ENCODE results near the gene CENPT.
"Not testable (repeated sequence)": the region's sequence is repeated elsewhere in the genome, so short reads cannot be mapped to it uniquely, and the experiment has no call there.

The CENPT gene

DNA sequence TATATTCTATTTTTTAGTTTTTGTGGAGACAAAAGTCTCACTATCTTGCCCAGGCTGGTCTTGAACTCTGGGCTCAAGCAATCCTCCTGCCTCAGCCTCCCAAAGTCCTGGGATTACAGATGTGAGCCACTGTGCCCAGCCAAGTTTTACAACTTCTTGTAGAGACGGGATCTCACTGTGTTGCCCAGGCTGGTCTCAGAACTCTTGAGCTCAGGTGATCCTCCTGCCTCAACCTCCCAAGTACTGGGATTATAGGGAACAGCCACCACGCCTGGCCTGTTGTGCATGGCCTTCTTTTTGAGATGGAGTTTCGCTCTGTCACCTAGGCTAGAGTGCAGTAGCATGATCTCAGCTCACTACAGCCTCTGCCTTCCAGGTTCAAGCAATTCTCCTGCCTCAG is 6.2 kb upstream of the CENPT start:
- in situ Hi-C loops (cut with MboI; ENCODE audit: low sequenced_read_pairs): no loop called here

DNA sequence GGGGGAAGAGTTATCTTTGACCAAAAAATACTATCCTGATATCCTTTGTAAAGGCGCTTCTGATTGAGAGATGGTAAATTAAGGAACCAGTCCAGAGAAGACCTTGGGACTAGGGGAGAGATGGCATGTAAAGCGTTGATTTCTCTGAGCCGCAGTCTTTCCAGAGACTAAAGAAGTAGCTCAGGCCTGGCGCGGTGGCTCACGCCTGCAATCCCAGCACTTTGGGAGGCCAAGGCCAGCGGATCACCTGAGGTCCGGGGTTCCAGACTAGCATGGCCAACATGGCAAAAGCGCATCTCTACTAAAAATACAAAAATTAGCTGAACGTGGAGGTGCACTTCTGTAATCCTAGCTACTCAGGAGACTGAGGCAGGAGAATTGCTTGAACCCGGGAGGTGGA is 625 bp upstream of the CENPT start:
- in situ Hi-C loops (cut with MboI; ENCODE audit: low sequenced_read_pairs): no loop called here

GRCh38 chr16:67846320-67847063 is 1.0 kb downstream of the CENPT start, which contains the start of gene NUTF2:
NUTF2 (plus strand) TSS chr16:67846933; CDS start chr16:67865131, 18,198 bp downstream.
- in situ Hi-C loops (cut with MboI; ENCODE audit: low sequenced_read_pairs): no loop called here

DNA sequence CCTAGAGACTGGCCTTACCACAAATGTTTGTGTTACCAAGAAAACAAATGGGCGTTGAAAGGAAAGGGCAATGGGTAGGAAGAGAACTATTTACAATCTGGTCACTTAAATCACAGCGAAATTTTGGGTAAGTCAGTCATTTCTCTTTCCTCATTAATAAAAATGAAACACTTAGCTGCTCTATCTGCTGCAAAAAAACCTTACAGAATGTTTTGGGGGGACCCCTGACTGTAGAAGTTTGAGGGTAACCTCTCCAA is 1.5 kb downstream of the CENPT start:
- in situ Hi-C loops (cut with MboI; ENCODE audit: low sequenced_read_pairs): no loop called here

- in situ Hi-C loops (cut with MboI; ENCODE audit: low sequenced_read_pairs): no loop called here
These were observed 2.0 kb downstream of the CENPT start for GRCh38 chr16:67845291-67846062.

DNA sequence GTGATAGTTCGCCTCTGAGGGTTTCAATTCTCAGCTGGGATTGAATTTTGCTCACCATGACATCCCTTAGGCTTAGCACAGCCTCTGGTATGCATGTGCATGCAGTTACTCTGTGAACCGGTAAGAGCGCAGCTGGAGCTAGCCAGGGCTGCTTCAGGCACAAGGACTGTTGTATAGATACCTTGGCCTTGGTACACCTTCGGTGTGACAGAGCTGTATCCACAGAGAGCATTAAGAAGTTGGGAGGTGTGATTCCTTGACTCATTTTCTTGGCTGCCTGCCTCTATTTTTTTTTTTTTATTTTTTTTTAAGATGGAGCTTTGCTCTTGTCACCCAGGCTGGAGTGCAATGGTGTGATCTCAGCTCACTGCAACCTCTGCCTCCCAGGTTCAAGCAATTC is 3.0 kb downstream of the CENPT start:
- in situ Hi-C loops (cut with MboI; ENCODE audit: low sequenced_read_pairs): no loop called here

DNA sequence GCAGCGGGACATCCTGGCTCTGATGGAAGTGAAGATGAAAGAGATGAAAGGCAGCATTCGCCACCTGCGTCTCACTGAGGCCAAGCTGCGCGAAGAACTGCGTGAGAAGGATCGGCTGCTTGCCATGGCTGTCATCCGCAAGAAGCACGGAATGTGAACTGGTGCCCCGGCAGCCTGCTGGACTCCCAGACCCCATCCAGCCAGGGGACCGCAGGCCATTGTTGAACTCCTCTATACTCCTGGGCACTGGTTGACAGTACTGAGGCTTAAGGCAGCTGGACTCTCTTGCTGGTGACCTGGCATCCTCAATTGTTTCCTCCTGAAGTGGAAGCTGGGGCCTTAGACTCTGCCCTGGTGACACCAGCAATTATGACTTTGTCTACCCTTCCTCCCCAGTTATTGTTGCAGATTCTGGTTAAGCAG is 4.1 kb downstream of the CENPT start:
- in situ Hi-C loops (cut with MboI; ENCODE audit: low sequenced_read_pairs): no loop called here

DNA sequence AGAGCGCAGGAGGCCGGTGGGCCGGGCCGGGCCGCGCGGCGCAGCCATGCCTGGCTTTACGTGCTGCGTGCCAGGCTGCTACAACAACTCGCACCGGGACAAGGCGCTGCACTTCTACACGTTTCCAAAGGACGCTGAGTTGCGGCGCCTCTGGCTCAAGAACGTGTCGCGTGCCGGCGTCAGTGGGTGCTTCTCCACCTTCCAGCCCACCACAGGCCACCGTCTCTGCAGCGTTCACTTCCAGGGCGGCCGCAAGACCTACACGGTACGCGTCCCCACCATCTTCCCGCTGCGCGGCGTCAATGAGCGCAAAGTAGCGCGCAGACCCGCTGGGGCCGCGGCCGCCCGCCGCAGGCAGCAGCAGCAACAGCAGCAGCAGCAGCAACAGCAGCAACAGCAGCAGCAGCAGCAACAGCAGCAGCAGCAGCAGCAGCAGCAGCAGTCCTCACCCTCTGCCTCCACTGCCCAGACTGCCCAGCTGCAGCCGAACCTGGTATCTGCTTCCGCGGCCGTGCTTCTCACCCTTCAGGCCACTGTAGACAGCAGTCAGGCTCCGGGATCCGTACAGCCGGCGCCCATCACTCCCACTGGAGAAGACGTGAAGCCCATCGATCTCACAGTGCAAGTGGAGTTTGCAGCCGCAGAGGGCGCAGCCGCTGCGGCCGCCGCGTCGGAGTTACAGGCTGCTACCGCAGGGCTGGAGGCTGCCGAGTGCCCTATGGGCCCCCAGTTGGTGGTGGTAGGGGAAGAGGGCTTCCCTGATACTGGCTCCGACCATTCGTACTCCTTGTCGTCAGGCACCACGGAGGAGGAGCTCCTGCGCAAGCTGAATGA is 4.8 kb downstream of the CENPT start:
- in situ Hi-C loops (cut with MboI; ENCODE audit: low sequenced_read_pairs): no loop called here

GRCh38 chr16:67841816-67842508 is 5.5 kb downstream of the CENPT start, which contains the start of gene THAP11:
THAP11 (plus strand) TSS chr16:67842320; CDS start chr16:67842555, 235 bp downstream.
- in situ Hi-C loops (cut with MboI; ENCODE audit: low sequenced_read_pairs): no loop called here

- in situ Hi-C loops (cut with MboI; ENCODE audit: low sequenced_read_pairs): no loop called here
These were observed 6.2 kb downstream of the CENPT start for GRCh38 chr16:67841198-67841815.

- in situ Hi-C loops (cut with MboI; ENCODE audit: low sequenced_read_pairs): no loop called here
These were observed 9.7 kb downstream of the CENPT start for GRCh38 chr16:67837811-67838210.

DNA sequence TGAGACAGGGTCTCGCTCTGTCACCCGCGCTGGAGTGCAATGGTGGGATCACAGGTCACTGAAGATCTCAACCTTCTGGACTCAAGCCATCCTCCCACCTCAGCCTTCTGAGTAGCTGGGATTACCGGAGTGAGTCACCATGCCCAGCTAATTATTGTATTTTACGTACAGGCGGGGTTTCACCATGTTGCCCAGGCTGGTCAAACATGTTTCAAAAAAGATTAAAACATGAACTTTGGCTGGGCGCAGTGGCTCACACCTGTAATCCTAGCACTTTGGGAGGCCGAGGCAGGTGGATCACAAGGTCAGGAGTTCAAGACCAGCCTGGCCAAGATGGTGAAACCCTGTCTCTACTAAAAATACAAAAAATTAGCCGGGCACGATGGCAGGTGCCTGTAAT is 10.3 kb downstream of the CENPT start:
- in situ Hi-C loops (cut with MboI; ENCODE audit: low sequenced_read_pairs): not testable (repeated sequence)

DNA sequence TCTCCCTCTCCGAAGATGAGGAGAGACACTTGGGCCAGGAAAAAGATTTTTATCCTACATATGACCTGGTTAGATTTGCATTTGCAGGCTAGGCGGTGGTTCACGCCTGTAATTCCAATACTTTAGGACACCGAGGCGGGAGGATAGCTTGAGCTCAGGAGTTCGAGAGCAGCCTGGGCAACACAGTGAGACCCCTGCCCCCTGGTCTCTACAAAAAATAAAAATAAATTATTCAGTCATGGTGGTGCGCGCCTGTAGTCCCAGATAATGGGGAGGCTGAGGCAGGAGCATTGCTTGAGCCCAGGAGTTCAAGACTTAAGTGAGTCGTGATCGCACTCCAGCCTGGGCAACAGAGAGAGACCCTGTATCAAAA is 13.3 kb downstream of the CENPT start:
- in situ Hi-C loops (cut with MboI; ENCODE audit: low sequenced_read_pairs): no loop called here

DNA sequence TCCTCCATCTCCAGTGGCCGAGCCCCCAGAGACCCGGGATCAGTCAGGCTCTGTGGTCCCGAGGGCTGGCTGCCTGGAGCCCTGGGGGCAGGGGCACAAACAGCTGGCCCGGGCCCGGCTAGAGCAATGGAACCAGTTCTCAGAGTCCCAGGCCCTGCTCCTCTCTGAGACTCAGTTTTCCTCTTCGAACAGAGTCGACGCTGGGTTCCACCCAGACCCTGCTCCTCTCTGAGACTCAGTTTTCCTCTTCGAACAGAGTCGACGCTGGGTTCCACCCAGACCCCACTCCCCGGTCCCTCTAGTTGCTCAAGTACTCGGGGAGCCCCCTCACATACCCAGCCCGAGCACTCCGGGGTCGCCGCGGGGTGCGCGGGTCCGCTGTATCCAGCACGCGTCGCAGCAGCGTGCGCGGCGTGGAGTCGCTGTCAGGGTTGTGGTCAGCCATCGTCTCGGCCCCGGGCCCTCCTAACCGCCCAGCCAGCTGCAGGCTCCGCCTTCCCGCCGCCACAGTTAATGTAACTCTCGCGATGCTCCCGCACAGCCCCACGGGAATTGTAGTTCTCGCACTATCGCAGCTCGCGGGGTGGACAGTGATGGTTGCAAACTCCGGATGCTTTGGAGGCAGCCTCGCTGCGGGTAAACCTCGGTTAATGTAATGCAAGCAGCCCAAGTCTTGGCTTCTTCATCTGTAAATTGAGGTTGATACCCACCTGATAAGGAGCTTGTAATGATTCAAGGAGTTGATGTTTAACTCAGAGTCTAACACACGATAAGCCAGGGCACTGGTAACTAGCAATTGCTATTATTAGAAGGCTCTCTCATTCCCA is 13.9 kb downstream of the CENPT start:
- in situ Hi-C loops (cut with MboI; ENCODE audit: low sequenced_read_pairs): no loop called here

DNA sequence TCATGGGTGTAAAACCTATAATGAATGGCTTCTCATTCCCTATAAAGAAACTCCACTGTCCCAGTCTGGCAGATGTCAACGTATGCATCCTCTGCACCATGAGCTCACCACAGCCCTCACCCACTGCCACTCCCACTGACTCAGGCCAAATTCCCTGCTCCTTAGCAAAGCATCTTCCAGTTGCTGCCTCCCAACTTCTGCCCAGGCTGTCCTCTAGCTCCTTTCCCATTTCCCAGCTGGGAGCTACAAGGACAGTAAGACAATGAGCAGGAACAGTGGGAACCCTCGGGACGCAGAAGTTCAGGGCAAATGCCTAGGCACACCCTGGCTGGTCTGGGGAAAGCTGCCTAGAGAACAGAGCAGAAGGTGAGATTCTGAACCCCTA is 14.5 kb downstream of the CENPT start:
- in situ Hi-C loops (cut with MboI; ENCODE audit: low sequenced_read_pairs): no loop called here

DNA sequence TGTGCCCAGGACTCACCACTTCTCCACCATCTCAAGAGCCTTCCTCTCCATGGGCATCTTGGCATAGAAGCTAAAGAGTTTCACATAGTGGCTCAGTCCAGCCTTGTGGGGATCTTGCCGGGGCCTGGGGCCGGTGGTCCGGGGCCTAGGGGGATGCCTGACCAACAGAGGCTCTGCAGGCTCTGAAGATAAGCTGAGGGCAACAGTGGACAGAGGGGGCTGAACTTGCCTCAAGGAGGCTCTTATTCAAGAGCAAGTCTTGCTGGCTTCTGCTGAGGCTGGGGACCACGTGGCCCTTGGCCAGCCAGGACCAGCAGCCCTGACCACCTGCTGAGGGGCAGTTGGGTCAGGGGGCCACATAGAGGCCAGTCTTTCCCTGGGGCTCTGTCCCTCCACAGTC is 18.8 kb downstream of the CENPT start:
- in situ Hi-C loops (cut with MboI; ENCODE audit: low sequenced_read_pairs): no loop called here

DNA sequence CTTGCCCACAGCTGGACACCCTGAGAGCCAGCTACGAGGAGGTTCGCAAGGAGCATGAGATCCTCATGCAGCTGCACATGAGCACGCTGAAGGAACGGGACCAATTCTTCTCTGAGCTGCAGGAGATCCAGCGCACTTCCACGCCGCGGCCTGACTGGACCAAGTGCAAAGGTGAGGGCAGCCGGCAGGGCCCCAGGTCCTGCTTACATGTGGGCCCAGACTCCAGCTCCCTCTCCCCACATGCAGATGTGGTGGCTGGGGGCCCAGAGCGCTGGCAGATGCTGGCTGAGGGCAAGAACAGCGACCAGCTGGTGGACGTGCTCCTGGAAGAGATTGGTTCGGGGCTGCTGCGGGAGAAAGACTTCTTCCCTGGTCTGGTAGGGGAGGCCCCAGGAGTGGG is 21.6 kb downstream of the CENPT start:
- in situ Hi-C loops (cut with MboI; ENCODE audit: low sequenced_read_pairs): no loop called here

DNA sequence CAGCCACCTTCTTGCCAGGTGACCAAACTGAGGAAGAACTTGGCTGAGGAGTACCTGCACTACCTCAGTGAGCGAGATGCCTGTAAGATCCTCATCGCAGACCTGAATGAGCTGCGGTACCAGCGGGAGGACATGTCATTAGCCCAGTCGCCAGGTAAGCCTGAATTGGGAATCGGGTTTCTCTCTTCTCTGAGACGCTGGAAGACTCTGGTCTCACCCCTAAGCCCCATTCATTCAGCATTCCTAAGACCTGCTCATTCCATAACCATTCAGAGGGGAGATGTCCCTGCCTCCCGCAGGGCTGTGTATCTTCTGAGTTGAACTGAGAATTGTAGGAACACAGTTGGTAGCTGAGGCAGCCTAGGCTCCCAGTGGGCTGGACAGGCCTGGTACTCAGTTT is 22.4 kb downstream of the CENPT start:
- in situ Hi-C loops (cut with MboI; ENCODE audit: low sequenced_read_pairs): no loop called here

- in situ Hi-C loops (cut with MboI; ENCODE audit: low sequenced_read_pairs): no loop called here
These were observed 25.0 kb downstream of the CENPT start for GRCh38 chr16:67822511-67822910.
